ENCODE measurements around the gene CASQ1.

The CASQ1 gene

DNA sequence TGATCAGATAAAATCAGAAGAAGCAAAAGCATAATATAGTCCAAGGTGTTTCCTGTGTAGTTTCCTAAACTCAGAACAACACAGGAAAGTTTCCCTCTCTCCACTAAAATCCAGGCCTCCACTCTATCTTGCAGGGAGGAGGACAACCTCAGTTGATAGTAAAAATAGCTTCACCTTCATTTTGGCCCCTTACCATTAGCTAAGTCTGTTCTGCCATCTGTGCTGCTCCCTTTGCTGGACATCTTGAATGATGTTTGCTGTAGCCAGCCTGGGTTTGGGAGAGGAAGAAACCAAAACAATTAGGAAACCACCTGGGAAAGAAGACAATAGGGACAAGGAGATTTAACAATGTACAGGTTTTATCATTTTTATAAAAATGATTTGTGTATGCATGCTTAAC, 53.4 kb downstream of the CASQ1 start:
- H3K79me2 ChIP-seq = peaks cover 14% of the 10 kb centered on the region
- H3K4me1 ChIP-seq = peaks cover 5% of the 10 kb centered on the region
- H3K9me3 ChIP-seq (ENCODE audit: control insufficient read depth, low read length) = no peaks in the 10 kb centered on the region
- no peaks in the 10 kb centered on the region for H3K36me3 ChIP-seq (ENCODE audit: control insufficient read depth, insufficient read depth, low read length)
- H2AFZ ChIP-seq = no peak overlapping the region
- H3K4me3 ChIP-seq (ENCODE audit: low read depth, low read length) = no peak overlapping the region
- no peak overlapping the region for H3K27ac ChIP-seq
- H3K4me2 ChIP-seq (ENCODE audit: low read length) = no peak overlapping the region
- no peaks in the 10 kb centered on the region for H3K27me3 ChIP-seq (ENCODE audit: control insufficient read depth, insufficient read depth, low read length)
- TF ChIP-seq, protein P1, sequence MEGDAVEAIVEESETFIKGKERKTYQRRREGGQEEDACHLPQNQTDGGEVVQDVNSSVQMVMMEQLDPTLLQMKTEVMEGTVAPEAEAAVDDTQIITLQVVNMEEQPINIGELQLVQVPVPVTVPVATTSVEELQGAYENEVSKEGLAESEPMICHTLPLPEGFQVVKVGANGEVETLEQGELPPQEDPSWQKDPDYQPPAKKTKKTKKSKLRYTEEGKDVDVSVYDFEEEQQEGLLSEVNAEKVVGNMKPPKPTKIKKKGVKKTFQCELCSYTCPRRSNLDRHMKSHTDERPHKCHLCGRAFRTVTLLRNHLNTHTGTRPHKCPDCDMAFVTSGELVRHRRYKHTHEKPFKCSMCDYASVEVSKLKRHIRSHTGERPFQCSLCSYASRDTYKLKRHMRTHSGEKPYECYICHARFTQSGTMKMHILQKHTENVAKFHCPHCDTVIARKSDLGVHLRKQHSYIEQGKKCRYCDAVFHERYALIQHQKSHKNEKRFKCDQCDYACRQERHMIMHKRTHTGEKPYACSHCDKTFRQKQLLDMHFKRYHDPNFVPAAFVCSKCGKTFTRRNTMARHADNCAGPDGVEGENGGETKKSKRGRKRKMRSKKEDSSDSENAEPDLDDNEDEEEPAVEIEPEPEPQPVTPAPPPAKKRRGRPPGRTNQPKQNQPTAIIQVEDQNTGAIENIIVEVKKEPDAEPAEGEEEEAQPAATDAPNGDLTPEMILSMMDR (IDR thresholded peaks at IDR 0.05) = no peak
- no peak overlapping the region for H3K9ac ChIP-seq

DNA sequence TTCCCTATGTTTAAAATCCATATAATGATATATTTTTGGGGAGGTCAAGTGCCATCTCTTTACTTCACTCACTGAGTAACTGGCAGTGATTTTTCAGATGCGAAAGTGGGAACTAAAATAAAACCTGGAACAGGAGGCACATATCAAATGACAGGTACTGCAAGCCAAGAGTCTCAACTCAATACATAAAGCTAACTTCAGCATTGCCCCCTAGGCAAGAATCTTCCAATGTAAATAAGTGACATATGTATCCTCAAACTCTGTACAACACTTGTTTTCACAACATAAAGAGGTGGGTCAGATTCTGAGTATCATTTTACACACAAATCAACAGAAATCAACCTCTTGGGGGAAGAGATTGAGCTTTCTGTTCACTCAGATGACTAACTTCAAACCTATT, 53.8 kb downstream of the CASQ1 start:
- peaks cover 5% of the 10 kb centered on the region for H3K4me1 ChIP-seq
- H3K9ac ChIP-seq = no peak overlapping the region
- H3K79me2 ChIP-seq = peaks cover 14% of the 10 kb centered on the region
- no peak overlapping the region for H3K4me3 ChIP-seq (ENCODE audit: low read depth, low read length)
- no peak overlapping the region for H3K27ac ChIP-seq
- no peaks in the 10 kb centered on the region for H3K36me3 ChIP-seq (ENCODE audit: control insufficient read depth, insufficient read depth, low read length)
- H2AFZ ChIP-seq = no peak overlapping the region
- TF ChIP-seq, protein P1 (IDR thresholded peaks at IDR 0.05) = no peak
- no peaks in the 10 kb centered on the region for H3K9me3 ChIP-seq (ENCODE audit: control insufficient read depth, low read length)
- H3K27me3 ChIP-seq (ENCODE audit: control insufficient read depth, insufficient read depth, low read length) = no peaks in the 10 kb centered on the region
- H3K4me2 ChIP-seq (ENCODE audit: low read length) = no peak overlapping the region

DNA sequence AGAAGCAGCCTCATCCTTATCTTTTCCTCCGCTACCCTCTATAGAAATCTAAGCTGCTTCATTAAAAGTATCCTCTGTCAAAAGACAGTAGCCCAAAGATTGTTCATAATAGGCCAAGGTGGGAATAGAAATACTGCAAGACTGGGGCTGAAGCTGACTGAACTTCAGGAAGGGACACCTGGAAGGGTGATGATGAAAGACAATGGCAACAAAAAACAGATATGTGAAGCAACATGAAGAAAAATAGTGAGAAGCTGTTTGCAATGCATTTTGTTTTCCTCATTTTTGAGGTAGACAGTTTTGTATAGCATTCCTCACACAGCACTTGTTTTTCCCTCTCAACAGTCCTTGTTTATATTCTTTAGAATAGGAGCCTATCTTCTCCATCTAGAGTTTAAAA, 55.1 kb downstream of the CASQ1 start:
- no peak overlapping the region for H2AFZ ChIP-seq
- H3K9me3 ChIP-seq (ENCODE audit: control insufficient read depth, low read length) = no peaks in the 10 kb centered on the region
- no peaks in the 10 kb centered on the region for H3K27me3 ChIP-seq (ENCODE audit: control insufficient read depth, insufficient read depth, low read length)
- no peak overlapping the region for H3K27ac ChIP-seq
- H3K4me3 ChIP-seq (ENCODE audit: low read depth, low read length) = no peak overlapping the region
- H3K36me3 ChIP-seq (ENCODE audit: control insufficient read depth, insufficient read depth, low read length) = no peaks in the 10 kb centered on the region
- H3K4me2 ChIP-seq (ENCODE audit: low read length) = no peak overlapping the region
- peaks cover 14% of the 10 kb centered on the region for H3K79me2 ChIP-seq
- TF ChIP-seq, protein P1 (IDR thresholded peaks at IDR 0.05) = no peak
- H3K9ac ChIP-seq = no peak overlapping the region
- H3K4me1 ChIP-seq = peaks cover 5% of the 10 kb centered on the region

DNA sequence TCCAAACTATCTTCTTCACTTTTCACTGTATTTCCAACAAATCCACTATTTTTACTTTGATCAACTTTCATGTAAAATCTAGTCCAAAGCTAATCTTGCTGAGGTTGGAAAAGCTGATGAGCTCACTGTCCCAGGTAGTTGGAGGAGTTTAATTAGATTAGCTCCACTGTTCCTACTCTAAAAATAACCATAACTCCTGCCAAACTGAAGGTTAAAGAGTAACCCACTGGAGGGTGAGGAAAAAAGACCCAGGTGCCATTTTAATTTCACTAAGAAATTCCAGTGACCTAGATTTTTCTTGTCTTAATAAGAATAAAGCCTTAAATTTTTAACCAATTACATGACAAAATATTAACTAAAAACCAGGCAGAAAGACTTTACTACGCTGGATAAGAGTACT, 56.7 kb downstream of the CASQ1 start:
- Histone ChIP-seq H3K79me2 (peaks cover 14% of the 10 kb centered on the region), H3K36me3 (ENCODE audit: control insufficient read depth, insufficient read depth, low read length) (no peaks in the 10 kb centered on the region), H3K27ac (no peak overlapping the region), H3K4me1 (peaks cover 5% of the 10 kb centered on the region), H3K9me3 (ENCODE audit: control insufficient read depth, low read length) (no peaks in the 10 kb centered on the region), H3K9ac (no peak overlapping the region), H3K27me3 (ENCODE audit: control insufficient read depth, insufficient read depth, low read length) (no peaks in the 10 kb centered on the region), H2AFZ (no peak overlapping the region), H3K4me2 (ENCODE audit: low read length) (peak overlapping the region; percentile 19), H3K4me3 (ENCODE audit: low read depth, low read length) (no peak overlapping the region)
- TF ChIP-seq, protein P1 (IDR thresholded peaks at IDR 0.05) = no peak

DNA sequence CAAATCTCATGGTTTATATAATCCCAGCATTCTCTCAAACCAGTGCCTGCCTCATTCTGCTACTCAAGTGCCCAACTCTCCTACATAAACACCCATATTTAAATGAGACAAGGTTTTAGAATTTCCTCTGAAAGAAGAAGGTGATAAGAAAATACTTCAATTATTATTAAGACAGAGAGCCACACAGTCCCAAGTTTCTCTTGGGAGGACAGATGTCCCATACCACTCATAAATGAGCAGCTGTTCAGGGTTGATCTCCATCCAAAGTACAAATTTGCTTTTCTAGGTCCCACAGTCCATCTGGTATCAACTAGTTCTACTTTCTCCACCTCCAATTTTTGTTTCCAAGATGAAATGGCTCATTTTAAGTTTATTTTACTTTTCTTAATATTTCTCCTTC, 60.6 kb downstream of the CASQ1 start:
- no peak overlapping the region for H3K27ac ChIP-seq

More for the DNA sequence above, 60.6 kb downstream of the CASQ1 start:
- TF ChIP-seq, protein P1 (IDR thresholded peaks at IDR 0.05) = no peak
- Histone ChIP-seq H3K9me3 (ENCODE audit: control insufficient read depth, low read length) (no peaks in the 10 kb centered on the region), H3K36me3 (ENCODE audit: control insufficient read depth, insufficient read depth, low read length) (no peaks in the 10 kb centered on the region), H3K79me2 (peaks cover 6% of the 10 kb centered on the region), H3K4me2 (ENCODE audit: low read length) (no peak overlapping the region), H2AFZ (no peak overlapping the region), H3K27me3 (ENCODE audit: control insufficient read depth, insufficient read depth, low read length) (no peaks in the 10 kb centered on the region), H3K4me1 (no peaks in the 10 kb centered on the region), H3K9ac (no peak overlapping the region), H3K4me3 (ENCODE audit: low read depth, low read length) (no peak overlapping the region)
